Smooth muscle cell (in vitro differentiated cells): ENCODE data around the gene TBX15. TPM values are rescaled to one million over a fixed set of nuclear protein-coding genes. Genes with fewer than 3 reads are reported as not detected.
"Not testable (repeated sequence)": the region's sequence is repeated elsewhere in the genome, so short reads cannot be mapped to it uniquely, and the experiment has no call there.

ENCODE experiments used
- DNase-seq: peaks from one replicate; lab custom pipeline; 2025; ENCODE audit not compliant: unreplicated experiment; lab: John Stamatoyannopoulos, UW
- H2AFZ ChIP-seq: fragments of 200-600 bp; sonication (generic); 2 replicates; pipeline ENCODE4 v1.6.0; 2016; ENCODE audit warnings: antibody characterized with exemption, low read depth, mild to moderate bottlenecking
- H3F3A ChIP-seq: fragments of 200-600 bp; sonication (generic); 2 replicates; pipeline ENCODE4 v1.6.0; 2017; ENCODE audit warnings: antibody characterized with exemption, low read depth
- H3K27ac ChIP-seq: fragments of 200-600 bp; sonication (generic); 2 replicates; pipeline ENCODE4 v1.5.1; 2016; ENCODE audit warnings: low read depth, mild to moderate bottlenecking
- H3K27me3 ChIP-seq: fragments of 200-600 bp; sonication (generic); 2 replicates; pipeline ENCODE4 v1.6.1; 2016; ENCODE audit warnings: low read depth, mild to moderate bottlenecking
- H3K36me3 ChIP-seq: fragments of 200-600 bp; sonication (generic); 2 replicates; pipeline ENCODE4 v1.5.1; 2016; ENCODE audit warnings: low read depth
- H3K4me1 ChIP-seq: fragments of 200-600 bp; sonication (generic); 2 replicates; pipeline ENCODE4 v1.5.1; 2016; ENCODE audit warnings: low read depth
- H3K4me2 ChIP-seq: fragments of 200-600 bp; sonication (generic); 2 replicates; pipeline ENCODE4 v1.6.0; 2016; ENCODE audit warnings: mild to moderate bottlenecking
- H3K4me3 ChIP-seq: fragments of 200-600 bp; sonication (generic); 2 replicates; pipeline ENCODE4 v1.5.1; 2016; ENCODE audit warnings: mild to moderate bottlenecking
- H3K79me2 ChIP-seq: fragments of 200-600 bp; sonication (generic); 2 replicates; pipeline ENCODE4 v1.6.0; 2016; ENCODE audit warnings: low read depth, mild to moderate bottlenecking
- H3K9ac ChIP-seq: fragments of 200-600 bp; sonication (generic); 2 replicates; pipeline ENCODE4 v1.6.0; 2016; ENCODE audit warnings: low read depth
- H3K9me3 ChIP-seq: fragments of 200-600 bp; sonication (generic); replicated peaks from 2 replicates; pipeline ENCODE4 v1.5.1; 2016; ENCODE audit warnings: low read depth
- H4K20me1 ChIP-seq: fragments of 200-600 bp; sonication (generic); 2 replicates; pipeline ENCODE4 v1.6.0; 2016; ENCODE audit warnings: low read depth
- CTCF ChIP-seq: fragments of 200-600 bp; sonication (generic); IDR thresholded peaks from 2 replicates; pipeline ENCODE4 v1.5.1; 2017; ENCODE audit warnings: borderline replicate concordance, mild to moderate bottlenecking, antibody characterized with exemption; ENCODE audit not compliant: insufficient read depth, poor library complexity, severe bottlenecking
- WGBS: methylation state at CpG from one replicate; pipeline ENCODE4 v1.1.7; 2016; ENCODE audit warnings: low lambda C conversion rate; 5-methylcytosine and 5-hydroxymethylcytosine counted together
- polyA plus RNA-seq: library from polyadenylated mRNA; unstranded; fragments of >200 nt; fragmentation: Nextera tagmentation; extraction: Ambion mirVana; gene quantifications from 2 replicates; pipeline ENCODE4 v1.2.1, GENCODE V29; 2016
- total RNA-seq: library from RNA; depleted of rRNA; stranded (reverse); fragments of >200 nt; gene quantifications from 2 replicates; pipeline ENCODE4 v1.2.3, GENCODE V29; 2014

Gene TBX15
- total and polyA plus RNA-seq, 2 experiments from 2014 or later: 2.7 to 3.5 TPM

DNA sequence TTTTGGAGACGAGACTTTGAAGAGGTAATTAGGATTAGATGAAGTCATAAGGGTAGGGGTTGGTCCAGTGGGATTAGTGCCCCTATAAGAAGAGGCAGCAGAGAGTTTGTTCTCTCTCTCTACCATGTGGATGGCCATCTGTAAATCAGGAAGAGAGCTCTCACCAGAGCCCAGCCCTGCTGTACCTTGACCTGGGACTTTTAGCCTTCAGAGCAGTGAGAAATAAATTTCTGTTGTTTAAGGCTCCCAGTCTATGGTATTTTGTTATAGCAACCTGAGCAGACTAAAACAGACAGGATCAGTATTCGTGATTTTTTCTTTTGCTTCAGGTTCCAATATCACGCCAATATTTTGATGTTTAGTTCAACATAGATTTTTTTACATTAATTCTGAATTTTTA is 30.0 kb downstream of the TBX15 start:
- H3K9me3 ChIP-seq: no peaks in the 10 kb centered on the region
- no peaks in the 10 kb centered on the region for H3K27me3 ChIP-seq
- H3K4me1 ChIP-seq: peaks cover 5% of the 10 kb centered on the region
- no peaks in the 10 kb centered on the region for H4K20me1 ChIP-seq
- H3K9ac ChIP-seq: no peak overlapping the region
- H3K79me2 ChIP-seq: no peaks in the 10 kb centered on the region
- H3K27ac ChIP-seq: no peak overlapping the region
- 95% methylated on average over 3 of the region's 3 CpGs for WGBS
- no peak overlapping the region for H3K4me2 ChIP-seq
- no peaks in the 10 kb centered on the region for H3K36me3 ChIP-seq
- no peak for TF ChIP-seq CTCF
- no peak for DNase-seq
- H3F3A ChIP-seq: no peaks in the 10 kb centered on the region
- H3K4me3 ChIP-seq: no peak overlapping the region
- H2AFZ ChIP-seq: no peak overlapping the region

DNA sequence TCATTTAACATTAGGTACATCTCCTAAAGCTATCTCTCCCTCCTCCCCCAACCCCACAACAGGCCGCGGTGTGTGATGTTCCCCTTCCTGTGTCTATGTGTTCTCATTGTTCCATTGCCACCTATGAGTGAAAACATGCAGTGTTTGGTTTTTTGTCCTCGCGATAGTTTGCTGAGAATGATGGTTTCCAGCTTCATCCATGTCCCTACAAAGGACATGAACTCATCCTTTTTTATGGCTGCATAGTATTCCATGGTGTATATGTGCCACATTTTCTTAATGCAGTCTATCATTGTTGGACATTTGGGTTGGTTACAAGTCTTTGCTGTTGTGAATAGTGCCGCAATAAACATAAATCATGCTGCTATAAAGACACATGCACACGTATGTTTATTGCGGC is 30.6 kb downstream of the TBX15 start:
- 98% methylated on average over 7 of the region's 7 CpGs for WGBS
- not testable (repeated sequence) for H3K9ac ChIP-seq, H3K4me1 ChIP-seq, H3K27me3 ChIP-seq, H3K79me2 ChIP-seq, DNase-seq, H3F3A ChIP-seq, H4K20me1 ChIP-seq, H3K4me2 ChIP-seq, H3K4me3 ChIP-seq, H3K27ac ChIP-seq, H3K36me3 ChIP-seq, H2AFZ ChIP-seq, H3K9me3 ChIP-seq

GRCh38 chr1:118954301-118954905 is 33.7 kb downstream of the TBX15 start:
- Histone ChIP-seq H3K79me2 (no peaks in the 10 kb centered on the region), H3F3A (no peaks in the 10 kb centered on the region), H3K9me3 (no peaks in the 10 kb centered on the region), H3K27me3 (no peaks in the 10 kb centered on the region), H3K36me3 (no peaks in the 10 kb centered on the region), H3K4me3 (no peak overlapping the region), H4K20me1 (no peaks in the 10 kb centered on the region), H3K9ac (no peak overlapping the region), H3K27ac (no peak overlapping the region), H2AFZ (no peak overlapping the region), H3K4me2 (no peak overlapping the region), H3K4me1 (no peaks in the 10 kb centered on the region)
- DNase-seq: no peak
- WGBS: 73% methylated on average over 3 of the region's 3 CpGs
- TF ChIP-seq CTCF: no peak

- no peak overlapping the region for H3K9ac ChIP-seq
- no peaks in the 10 kb centered on the region for H4K20me1 ChIP-seq
- H3K27me3 ChIP-seq: no peaks in the 10 kb centered on the region
- H3K27ac ChIP-seq: no peak overlapping the region
- DNase-seq: no peak
- peaks cover 8% of the 10 kb centered on the region for H3K4me1 ChIP-seq
- 92% methylated on average over 2 of the region's 2 CpGs for WGBS
- TF ChIP-seq CTCF: no peak
- H3K9me3 ChIP-seq: no peaks in the 10 kb centered on the region
- no peak overlapping the region for H3K4me2 ChIP-seq
- no peaks in the 10 kb centered on the region for H3F3A ChIP-seq
- no peaks in the 10 kb centered on the region for H3K36me3 ChIP-seq
- H2AFZ ChIP-seq: no peak overlapping the region
- no peak overlapping the region for H3K4me3 ChIP-seq
- H3K79me2 ChIP-seq: no peaks in the 10 kb centered on the region
These were observed 36.7 kb downstream of the TBX15 start for GRCh38 chr1:118951270-118951936.
